Activated T-cell treated with anti-CD3 and anti-CD28 coated beads, Interleukin-2, amount 50 U/mL, for 24 hours (primary cell): ENCODE results near the gene AJUBA.
A peak's percentile ranks its signal among the peaks of the same experiment; 100 is the strongest.
"Not testable (repeated sequence)": the region's sequence is repeated elsewhere in the genome, so short reads cannot be mapped to it uniquely, and the experiment has no call there.

Source experiments
- DNase-seq: peaks from one replicate; pipeline ENCODE4 v3.0.0-alpha.2; 2020
- H3K27ac Mint-ChIP-seq: 2 replicates; pipeline ENCODE4 v1.8.0; 2020; ENCODE audit warnings: mild to moderate bottlenecking, mixed read lengths
- H3K27me3 Mint-ChIP-seq: 2 replicates; pipeline ENCODE4 v1.8.0; 2020; ENCODE audit warnings: mixed read lengths
- H3K36me3 Mint-ChIP-seq: 2 replicates; pipeline ENCODE4 v1.8.0; 2020; ENCODE audit warnings: low read depth, mixed read lengths
- H3K4me1 Mint-ChIP-seq: 2 replicates; pipeline ENCODE4 v1.8.0; 2020; ENCODE audit warnings: low read depth, mixed read lengths
- H3K4me3 Mint-ChIP-seq: 2 replicates; pipeline ENCODE4 v1.8.0; 2020; ENCODE audit warnings: mild to moderate bottlenecking, moderate library complexity, mixed read lengths
- H3K9me3 Mint-ChIP-seq: 2 replicates; pipeline ENCODE4 v1.8.0; 2020; ENCODE audit warnings: mixed read lengths

The AJUBA gene

GRCh38 chr14:22978981-22979671, 3.2 kb downstream of the AJUBA start:
- no peak overlapping the region for H3K4me3 Mint-ChIP-seq
- H3K36me3 Mint-ChIP-seq, result no peaks in the 10 kb centered on the region
- no peak overlapping the region for H3K27ac Mint-ChIP-seq
- H3K9me3 Mint-ChIP-seq, result no peaks in the 10 kb centered on the region
- H3K27me3 Mint-ChIP-seq, result peaks cover 3% of the 10 kb centered on the region
- H3K4me1 Mint-ChIP-seq, result peaks cover 7% of the 10 kb centered on the region
- DNase-seq, result no peak

GRCh38 chr14:22978487-22978837, 3.9 kb downstream of the AJUBA start:
- no peak for DNase-seq
- Mint-ChIP-seq H3K4me1 (peaks cover 7% of the 10 kb centered on the region), H3K4me3 (no peak overlapping the region), H3K36me3 (no peaks in the 10 kb centered on the region), H3K9me3 (no peaks in the 10 kb centered on the region), H3K27me3 (peaks cover 3% of the 10 kb centered on the region), H3K27ac (no peak overlapping the region)

- Mint-ChIP-seq H3K4me1 (peaks cover 7% of the 10 kb centered on the region), H3K27ac (no peak overlapping the region), H3K27me3 (peaks cover 3% of the 10 kb centered on the region), H3K9me3 (no peaks in the 10 kb centered on the region), H3K4me3 (no peak overlapping the region), H3K36me3 (no peaks in the 10 kb centered on the region)
- no peak for DNase-seq
Observed at GRCh38 chr14:22977684-22978486, 4.5 kb downstream of the AJUBA start.

GRCh38 chr14:22977434-22977683, 5.0 kb downstream of the AJUBA start:
- Mint-ChIP-seq H3K9me3 (no peaks in the 10 kb centered on the region), H3K4me3 (no peak overlapping the region), H3K27ac (no peak overlapping the region), H3K36me3 (no peaks in the 10 kb centered on the region), H3K27me3 (peaks cover 3% of the 10 kb centered on the region), H3K4me1 (peaks cover 7% of the 10 kb centered on the region)
- DNase-seq, result no peak

DNA sequence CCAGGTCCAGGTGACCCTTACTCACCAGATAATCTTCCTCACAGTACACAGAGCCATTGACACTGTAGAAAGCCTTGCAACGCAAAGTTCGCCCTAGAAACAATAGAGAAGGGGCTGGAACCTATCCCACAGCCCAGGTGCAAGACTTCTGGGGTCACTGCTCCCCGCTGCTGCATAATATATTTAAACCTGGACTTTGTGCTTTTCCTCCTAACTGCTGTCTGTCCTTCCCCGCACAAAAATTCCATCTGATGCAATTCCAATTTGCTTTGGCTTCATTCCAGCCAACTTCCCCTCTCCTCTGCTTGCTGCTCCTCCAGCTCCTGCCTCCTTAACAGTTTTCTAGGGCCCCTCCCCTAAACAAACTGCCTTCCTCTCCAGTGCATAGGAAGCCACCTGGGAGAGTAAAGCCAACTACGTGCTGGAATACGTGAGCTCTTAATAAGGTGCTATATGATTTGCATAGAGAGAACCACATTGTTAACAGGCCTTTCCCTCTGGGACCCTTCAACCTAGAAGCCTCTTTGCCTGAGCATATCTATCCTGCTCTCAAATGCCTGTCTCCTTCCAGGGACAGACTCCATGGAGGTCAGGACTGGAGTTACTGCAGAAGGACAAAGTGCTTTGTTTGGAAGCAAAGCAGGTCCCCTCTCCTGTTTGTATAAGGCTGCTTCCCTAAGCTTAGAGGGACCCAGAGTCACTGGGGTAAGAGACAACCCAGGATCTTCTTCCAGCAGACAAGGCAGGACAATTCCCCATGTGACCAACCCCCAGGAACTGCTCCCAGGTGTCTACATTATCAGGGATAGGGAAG, 5.5 kb downstream of the AJUBA start:
- no peak for DNase-seq
- H3K27me3 Mint-ChIP-seq, result peaks cover 3% of the 10 kb centered on the region
- H3K9me3 Mint-ChIP-seq, result no peaks in the 10 kb centered on the region
- H3K4me1 Mint-ChIP-seq, result peaks cover 7% of the 10 kb centered on the region
- no peaks in the 10 kb centered on the region for H3K36me3 Mint-ChIP-seq
- no peak overlapping the region for H3K4me3 Mint-ChIP-seq
- H3K27ac Mint-ChIP-seq, result no peak overlapping the region

- H3K27ac Mint-ChIP-seq, result no peak overlapping the region
- peaks cover 3% of the 10 kb centered on the region for H3K4me1 Mint-ChIP-seq
Observed at GRCh38 chr14:22974530-22975313, 7.6 kb downstream of the AJUBA start.

DNA sequence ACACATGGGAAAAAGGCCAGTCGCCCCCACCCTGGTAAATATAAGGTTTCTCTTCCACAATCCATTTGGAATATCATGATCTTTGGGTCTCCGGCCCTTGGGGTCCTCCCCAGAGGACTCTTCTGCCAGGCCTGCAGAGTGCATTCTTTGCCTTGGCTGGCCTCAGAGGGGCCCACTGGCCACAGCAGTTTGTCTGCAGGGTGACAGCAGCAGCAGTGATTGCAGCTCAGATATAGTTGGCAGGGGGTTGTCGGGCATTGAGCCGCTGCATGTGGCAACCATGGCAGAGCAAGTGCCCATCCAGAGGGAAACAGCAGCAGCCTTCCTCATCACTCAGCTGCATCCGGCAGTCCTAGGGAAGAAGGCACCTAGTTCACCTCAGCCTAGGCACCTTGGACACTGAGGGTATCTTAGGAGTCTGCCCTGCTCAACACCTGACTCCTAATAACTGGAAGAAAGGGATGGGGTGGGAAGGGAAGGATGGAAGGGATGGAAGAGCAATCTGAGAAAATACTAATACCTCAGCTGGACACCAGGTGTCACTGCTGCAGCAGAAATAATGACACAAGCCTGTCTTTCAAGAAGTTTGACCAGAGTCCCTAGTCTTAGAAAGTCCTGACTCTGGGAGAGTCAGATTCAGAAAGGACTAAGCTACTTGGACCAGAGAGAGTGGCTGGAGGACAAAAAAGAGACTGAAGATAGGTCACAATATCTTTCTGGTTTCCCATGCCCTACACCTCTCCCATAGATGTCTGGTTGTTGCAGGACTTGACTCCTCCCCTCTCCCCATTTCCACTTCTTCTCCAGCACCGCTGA, 8.9 kb downstream of the AJUBA start:
- no peaks in the 10 kb centered on the region for H3K9me3 Mint-ChIP-seq
- no peak overlapping the region for H3K27ac Mint-ChIP-seq
- peak; percentile 39 for DNase-seq
- H3K4me1 Mint-ChIP-seq, result peaks cover 2% of the 10 kb centered on the region
- no peaks in the 10 kb centered on the region for H3K36me3 Mint-ChIP-seq
- no peaks in the 10 kb centered on the region for H3K27me3 Mint-ChIP-seq
- no peak overlapping the region for H3K4me3 Mint-ChIP-seq

More at GRCh38 chr14:22974530-22975313, 7.6 kb downstream of the AJUBA start:
- H3K36me3 Mint-ChIP-seq, result no peaks in the 10 kb centered on the region
- no peaks in the 10 kb centered on the region for H3K27me3 Mint-ChIP-seq
- no peak overlapping the region for H3K4me3 Mint-ChIP-seq
- no peaks in the 10 kb centered on the region for H3K9me3 Mint-ChIP-seq
- no peak for DNase-seq

DNA sequence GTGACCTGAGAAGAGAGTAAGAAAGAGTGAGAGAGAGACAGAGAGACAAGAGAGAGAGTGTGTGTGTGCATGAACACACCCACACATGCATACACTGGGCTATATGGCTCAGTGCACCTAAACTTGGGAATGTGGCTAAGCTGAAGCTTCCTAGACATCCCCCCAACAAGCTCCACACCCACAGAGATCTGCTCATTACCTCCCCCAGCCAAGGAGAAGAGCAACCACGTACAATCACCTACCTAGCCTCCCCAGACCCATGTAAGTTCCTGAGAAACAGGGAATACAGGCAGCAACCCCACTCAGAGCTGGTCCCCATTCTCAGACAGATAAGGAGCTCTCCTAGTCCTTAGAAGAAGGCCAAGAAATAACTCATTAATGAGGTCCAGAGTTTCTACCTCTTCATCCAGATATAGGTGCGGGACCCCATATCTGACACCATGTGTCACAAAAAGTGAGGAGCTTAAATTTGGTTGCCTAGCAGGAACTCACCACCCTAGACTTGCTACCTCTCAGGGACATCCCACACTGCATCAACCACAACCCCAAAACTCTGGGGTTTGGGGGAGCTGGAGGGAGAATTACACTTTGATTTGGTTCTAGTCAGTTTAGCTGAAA, 9.9 kb downstream of the AJUBA start:
- H3K36me3 Mint-ChIP-seq, result no peaks in the 10 kb centered on the region
- H3K27ac Mint-ChIP-seq, result no peak overlapping the region
- no peaks in the 10 kb centered on the region for H3K27me3 Mint-ChIP-seq
- H3K9me3 Mint-ChIP-seq, result no peaks in the 10 kb centered on the region
- H3K4me3 Mint-ChIP-seq, result no peak overlapping the region
- peaks cover 2% of the 10 kb centered on the region for H3K4me1 Mint-ChIP-seq
- DNase-seq, result no peak

GRCh38 chr14:22971152-22971551, 11.2 kb downstream of the AJUBA start:
- H3K4me1 Mint-ChIP-seq, result peaks cover 2% of the 10 kb centered on the region
- DNase-seq, result no peak
- H3K27me3 Mint-ChIP-seq, result no peaks in the 10 kb centered on the region
- no peaks in the 10 kb centered on the region for H3K36me3 Mint-ChIP-seq
- no peak overlapping the region for H3K27ac Mint-ChIP-seq
- no peaks in the 10 kb centered on the region for H3K9me3 Mint-ChIP-seq
- H3K4me3 Mint-ChIP-seq, result no peak overlapping the region

GRCh38 chr14:22966783-22967269, 15.5 kb downstream of the AJUBA start:
- H3K9me3 Mint-ChIP-seq, result no peaks in the 10 kb centered on the region
- no peaks in the 10 kb centered on the region for H3K36me3 Mint-ChIP-seq
- H3K27ac Mint-ChIP-seq, result no peak overlapping the region
- H3K4me1 Mint-ChIP-seq, result peaks cover 2% of the 10 kb centered on the region
- no peaks in the 10 kb centered on the region for H3K27me3 Mint-ChIP-seq
- no peak overlapping the region for H3K4me3 Mint-ChIP-seq
- DNase-seq, result no peak

- H3K27me3 Mint-ChIP-seq, H3K27ac Mint-ChIP-seq, H3K36me3 Mint-ChIP-seq, DNase-seq, H3K4me1 Mint-ChIP-seq, H3K4me3 Mint-ChIP-seq, H3K9me3 Mint-ChIP-seq: not testable (repeated sequence)
Observed at GRCh38 chr14:22965916-22966782, 16.2 kb downstream of the AJUBA start.

DNA sequence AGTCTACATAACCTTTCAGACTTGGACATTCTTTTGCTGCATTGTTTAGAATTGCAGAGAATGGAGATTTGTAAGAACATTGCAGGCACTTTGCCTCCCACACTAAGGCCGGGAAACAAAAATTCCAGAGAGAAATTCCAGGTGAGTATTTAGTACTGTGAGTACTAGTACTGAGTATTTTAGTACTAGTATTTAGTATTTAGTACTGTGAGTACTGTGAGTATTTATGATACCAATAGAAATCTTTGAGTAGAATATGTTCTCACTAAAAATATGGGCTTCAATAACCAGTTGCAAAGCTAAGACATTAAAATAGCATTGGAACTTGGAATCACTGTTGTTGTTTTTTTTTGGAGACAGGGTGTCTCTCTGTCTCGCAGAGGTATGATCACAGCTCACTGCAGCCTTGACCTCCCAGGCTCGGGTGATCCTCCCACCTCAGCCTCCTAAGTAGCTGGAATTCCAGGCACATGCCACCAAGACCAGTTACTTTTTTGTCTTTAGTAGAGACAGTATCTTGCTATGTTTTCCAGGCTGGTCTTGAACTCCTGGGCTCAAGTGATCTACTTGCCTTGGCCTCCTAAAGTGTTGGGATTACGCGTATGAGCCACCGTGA, 20.2 kb downstream of the AJUBA start:
- Mint-ChIP-seq H3K36me3 (no peaks in the 10 kb centered on the region), H3K4me3 (no peak overlapping the region), H3K27me3 (no peaks in the 10 kb centered on the region), H3K9me3 (no peaks in the 10 kb centered on the region), H3K27ac (no peak overlapping the region), H3K4me1 (peaks cover 5% of the 10 kb centered on the region)
- DNase-seq, result no peak
